NOMO-1 treated with DMSO at 0.1 percent for 48 hours (cell line): Measurements from ENCODE around the gene CEP112.
"Not testable (repeated sequence)": the region's sequence is repeated elsewhere in the genome, so short reads cannot be mapped to it uniquely, and the experiment has no call there.

Experiments used
- DNase-seq: peaks from one replicate; lab custom pipeline; 2025; ENCODE audit not compliant: unreplicated experiment; lab: John Stamatoyannopoulos, UW

Gene CEP112

GRCh38 chr17:65841089-65841488, 350.8 kb downstream of the CEP112 start:
- DNase-seq = no peak

DNA sequence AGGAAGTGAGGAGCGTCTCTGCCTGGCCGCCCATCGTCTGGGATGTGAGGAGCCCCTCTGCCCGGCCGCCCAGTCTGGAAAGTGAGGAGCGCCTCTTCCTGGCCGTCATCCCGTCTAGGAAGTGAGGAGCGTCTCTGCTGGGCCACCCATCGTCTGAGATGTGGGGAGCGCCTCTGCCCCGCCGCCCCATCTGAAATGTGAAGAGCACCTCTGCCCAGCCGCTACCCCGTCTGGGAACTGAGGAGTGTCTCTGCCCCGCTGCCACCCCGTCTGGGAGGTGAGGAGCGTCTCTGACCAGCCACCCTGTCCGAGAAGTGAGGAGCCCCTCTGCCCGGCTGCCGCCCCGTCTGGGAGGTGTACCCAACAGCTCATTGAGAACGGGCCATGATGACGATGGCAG, 354.7 kb downstream of the CEP112 start:
- DNase-seq = not testable (repeated sequence)

GRCh38 chr17:65833214-65833613, 358.7 kb downstream of the CEP112 start:
- no peak for DNase-seq

DNA sequence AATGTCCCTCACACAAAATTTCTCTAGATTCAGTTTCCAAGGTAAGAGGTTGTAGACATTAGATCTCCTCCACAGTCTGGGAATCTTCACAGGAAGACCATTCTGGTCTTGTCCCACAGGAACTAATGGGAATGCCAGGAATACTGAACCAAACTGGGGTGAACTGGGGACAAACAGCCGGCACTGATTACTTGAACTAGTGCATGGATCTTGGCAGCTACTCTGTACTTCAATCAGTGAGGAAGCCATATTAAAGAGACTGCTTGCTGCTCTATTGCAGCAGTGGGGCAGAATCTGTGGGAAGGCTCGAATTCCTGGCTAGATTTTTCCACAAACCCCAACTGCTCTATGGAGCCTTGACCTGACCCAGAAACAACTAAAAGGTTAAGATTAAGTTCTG, 361.6 kb downstream of the CEP112 start:
- no peak for DNase-seq

GRCh38 chr17:65826577-65826976, 365.4 kb downstream of the CEP112 start:
- not testable (repeated sequence) for DNase-seq

- DNase-seq = no peak
Measured at GRCh38 chr17:65824901-65825300, 367.0 kb downstream of the CEP112 start.

DNA sequence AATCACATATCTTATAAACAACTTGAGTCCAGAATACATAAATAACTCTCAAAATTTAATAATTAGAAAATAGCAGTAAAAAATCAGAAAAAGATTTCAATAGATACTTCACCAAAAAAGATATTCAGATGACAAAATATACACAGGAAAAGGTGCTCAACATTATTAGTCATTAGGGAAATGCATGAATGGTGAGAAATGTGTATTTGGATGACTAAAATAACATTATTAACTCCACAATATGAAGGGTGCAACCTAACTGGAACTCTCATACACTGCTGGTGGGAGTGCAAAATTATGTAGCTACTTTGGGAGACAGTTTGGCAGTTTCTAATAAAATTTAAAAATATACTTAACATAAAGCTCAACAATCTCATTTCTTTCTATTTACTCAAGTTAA, 368.2 kb downstream of the CEP112 start:
- no peak for DNase-seq

- no peak for DNase-seq
Measured at GRCh38 chr17:65820811-65821210, 371.1 kb downstream of the CEP112 start.

GRCh38 chr17:65820306-65820705, 371.6 kb downstream of the CEP112 start:
- DNase-seq = no peak

DNA sequence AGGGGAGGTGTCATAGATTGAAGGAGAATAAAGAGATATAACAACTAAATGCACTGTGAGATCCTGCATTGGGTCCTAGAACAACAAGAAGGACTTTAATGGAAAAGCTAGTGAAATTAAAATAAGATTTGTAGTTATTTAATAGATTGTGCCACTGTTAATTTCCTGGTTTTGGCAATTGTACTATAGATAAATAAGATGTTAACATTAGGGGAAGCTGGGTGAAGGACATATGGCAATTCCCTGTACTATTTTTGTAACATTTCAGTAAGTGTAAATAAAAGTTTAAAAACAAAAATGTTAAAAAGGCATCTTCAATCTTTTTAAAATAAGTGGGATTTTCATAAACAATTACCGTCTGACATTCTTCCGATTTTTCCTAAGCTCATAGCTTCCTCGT, 372.1 kb downstream of the CEP112 start:
- no peak for DNase-seq

GRCh38 chr17:65817951-65818350, 374.0 kb downstream of the CEP112 start:
- DNase-seq = no peak

DNA sequence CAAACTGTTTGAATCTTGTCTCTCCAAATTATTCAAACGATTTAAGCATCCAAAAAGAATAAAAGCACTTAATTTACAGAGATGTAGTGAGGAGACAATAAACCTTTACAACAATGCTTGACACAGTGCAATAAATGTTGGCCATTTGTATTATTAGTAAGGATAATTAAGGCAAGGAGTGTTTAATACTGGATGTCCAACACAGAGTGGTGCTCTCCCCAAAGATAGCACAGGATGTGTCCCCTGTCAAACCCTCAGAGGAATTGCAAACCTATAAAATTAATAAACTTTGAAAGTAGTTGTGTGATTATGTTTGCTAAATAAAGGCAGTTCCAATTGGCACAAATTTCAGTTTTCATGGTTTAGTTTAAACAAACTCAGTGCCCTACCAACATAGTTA, 377.5 kb downstream of the CEP112 start:
- no peak for DNase-seq

DNA sequence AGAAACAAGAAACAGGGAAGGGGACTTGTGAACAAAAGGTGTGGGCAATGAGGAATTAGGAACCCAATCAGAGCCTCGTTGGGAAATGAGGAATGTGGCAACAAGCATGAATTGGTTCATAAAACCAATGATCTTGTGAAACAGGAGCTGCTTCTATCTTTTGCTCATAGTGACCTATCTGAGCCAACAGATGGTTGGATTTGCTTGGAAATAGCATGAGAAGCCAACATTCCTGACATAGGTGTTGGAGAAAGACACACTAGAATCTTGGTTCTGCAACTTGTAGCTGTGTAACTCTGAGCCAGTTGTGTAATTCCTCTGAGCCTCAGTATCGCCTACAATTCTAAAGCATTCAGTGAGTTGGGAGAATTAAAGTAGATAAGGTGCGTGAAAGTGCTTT, 378.6 kb downstream of the CEP112 start:
- DNase-seq = no peak

DNA sequence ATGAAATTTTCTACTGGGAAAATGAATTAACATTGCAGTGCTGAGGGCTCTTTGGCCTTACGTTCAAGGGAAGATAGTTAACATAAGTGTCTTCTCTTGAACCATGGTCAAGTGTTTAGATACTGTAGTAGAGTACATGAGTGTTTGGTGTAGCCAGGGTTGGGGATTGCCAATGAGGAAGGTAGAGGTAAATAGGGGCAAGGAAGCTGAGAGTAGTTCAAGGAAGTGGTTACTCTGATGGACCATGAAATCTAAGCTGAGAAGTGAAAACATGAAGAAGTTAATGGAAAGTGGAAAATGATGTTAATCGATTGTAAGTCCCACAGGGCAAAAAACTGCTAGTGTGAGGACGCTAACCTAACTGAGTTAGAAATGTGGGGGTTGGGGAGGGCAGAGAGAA, 380.9 kb downstream of the CEP112 start:
- DNase-seq = no peak

DNA sequence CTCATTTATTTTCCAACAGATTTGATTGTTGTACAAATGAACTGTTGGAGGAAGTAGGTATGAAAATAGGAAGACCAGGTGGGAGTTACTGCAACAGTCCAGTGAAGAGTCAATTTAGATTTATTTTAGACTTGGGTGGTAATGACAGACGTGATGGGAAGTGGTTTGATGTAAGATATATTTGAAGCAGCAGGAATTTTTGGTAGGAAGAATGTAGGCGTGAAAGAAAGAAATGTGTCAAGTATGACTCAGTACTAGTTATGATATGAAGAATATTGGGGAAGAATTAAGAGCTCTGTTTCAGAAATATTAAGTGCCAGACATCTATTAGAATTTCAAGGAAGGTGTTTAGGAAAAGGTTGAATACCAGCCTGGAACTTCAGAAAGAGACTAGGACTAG, 382.6 kb downstream of the CEP112 start:
- DNase-seq = no peak

DNA sequence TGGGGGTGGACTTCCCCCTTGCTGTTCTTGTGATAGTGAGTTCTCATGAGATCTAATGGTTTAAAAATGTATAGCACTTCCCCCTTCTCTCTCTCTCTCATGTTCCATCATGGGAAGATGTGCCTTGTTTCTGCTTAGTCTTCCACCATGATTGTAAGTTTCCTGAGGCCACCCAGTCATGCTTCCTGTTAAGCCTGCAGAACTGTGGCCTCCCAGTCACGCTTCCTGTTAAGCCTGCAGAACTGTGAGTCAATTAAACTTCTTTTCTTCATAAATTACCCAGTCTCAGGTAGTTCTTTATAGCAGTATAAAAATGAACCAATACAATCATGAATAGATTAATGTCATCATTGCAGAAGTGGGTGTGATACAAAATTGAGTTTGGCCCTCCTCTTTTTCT, 383.4 kb downstream of the CEP112 start:
- DNase-seq = not testable (repeated sequence)

DNA sequence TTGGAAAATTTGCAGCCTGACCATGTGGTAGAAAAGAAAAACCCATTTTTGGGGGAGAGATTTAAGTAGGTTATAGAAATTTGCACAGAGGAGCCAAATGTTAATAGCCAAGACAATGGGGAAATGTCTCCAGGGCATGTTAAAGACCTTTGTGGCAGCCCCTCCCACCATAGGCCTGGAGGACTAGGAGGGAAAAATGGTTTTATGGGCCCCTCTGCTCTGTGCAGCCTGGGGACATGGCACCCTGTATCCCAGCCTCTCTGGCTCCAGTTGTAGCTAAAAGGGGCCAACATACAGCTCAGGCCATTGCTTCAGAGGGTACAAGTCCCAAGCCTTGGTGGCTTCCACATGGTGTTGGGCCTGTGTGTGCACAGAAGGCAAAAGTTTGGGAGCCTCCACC, 384.6 kb downstream of the CEP112 start:
- no peak for DNase-seq

DNA sequence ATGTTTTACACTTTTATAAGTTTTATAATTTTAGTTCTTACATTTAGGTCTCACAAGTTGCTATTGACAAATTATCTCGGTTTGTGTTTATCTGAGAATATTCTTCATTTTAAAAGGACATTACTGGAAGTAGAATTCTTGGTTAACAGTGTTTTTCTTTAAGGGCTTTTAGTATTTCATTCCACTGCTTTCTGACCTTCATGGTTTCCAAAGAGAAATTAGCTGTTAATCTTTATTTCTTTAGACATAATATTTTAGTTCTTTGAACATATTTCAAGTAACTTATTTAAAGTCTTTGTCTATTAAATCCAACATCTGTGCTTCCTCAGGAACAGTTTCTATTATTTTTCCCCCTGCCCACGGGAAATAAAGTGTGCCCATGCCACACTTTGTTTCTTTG, 390.4 kb downstream of the CEP112 start:
- DNase-seq = no peak

DNA sequence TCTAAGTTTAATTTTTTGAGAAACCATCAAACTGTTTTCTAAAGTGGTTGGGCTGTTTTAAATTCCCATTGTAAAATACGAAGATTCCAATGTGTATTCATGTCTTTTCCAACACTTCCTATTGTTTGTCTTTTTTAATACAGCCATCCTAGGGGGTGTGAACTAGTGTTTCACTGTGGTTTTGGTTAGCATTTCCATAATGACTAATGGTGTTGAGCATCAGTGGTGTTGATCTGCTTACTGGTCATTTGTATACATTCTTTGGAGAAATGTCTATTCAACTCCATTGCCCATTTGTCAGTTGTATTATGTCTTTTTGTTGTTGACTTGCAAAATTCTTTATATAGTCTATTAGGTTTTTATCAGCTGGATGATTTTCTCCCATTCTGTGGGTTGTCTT, 391.3 kb downstream of the CEP112 start:
- DNase-seq = no peak

DNA sequence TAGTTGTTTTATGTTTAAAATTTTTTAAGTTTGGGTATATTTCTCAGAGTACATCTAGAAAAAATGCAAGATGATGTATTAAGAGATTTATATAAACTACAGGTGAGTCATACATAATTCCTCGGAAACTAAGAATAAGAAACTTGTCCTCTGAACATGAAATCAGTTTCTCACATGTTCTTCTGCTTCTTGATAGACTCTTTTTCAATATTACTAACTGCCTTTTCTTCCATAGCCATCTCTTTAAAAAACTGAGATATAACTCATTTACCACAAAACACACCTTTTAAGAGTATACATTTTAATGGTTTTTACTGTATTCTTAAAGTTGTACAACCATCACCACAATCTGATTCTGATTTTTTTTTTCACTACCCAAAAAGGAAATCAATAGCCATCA, 392.1 kb downstream of the CEP112 start:
- DNase-seq = no peak

GRCh38 chr17:65799454-65799853, 392.5 kb downstream of the CEP112 start:
- DNase-seq = no peak

GRCh38 chr17:65797809-65798208, 394.1 kb downstream of the CEP112 start:
- no peak for DNase-seq

GRCh38 chr17:65797101-65797500, 394.8 kb downstream of the CEP112 start:
- DNase-seq = no peak

- DNase-seq = no peak
Measured at GRCh38 chr17:65794572-65794971, 397.4 kb downstream of the CEP112 start.
